Measurements from ENCODE around the gene LCE2C. TPM values are rescaled to one million over a fixed set of nuclear protein-coding genes. Genes with fewer than 3 reads are reported as not detected.
"Not testable (repeated sequence)": the region's sequence is repeated elsewhere in the genome, so short reads cannot be mapped to it uniquely, and the experiment has no call there.

Gene LCE2C
- total RNA-seq, 1 donor from 2014 or later: not detected

- ChIA-PET CTCF (no interaction called here), POLR2A (no interaction called here)
- no peaks in the 10 kb centered on the region for H3K4me1 Mint-ChIP-seq
Measured at GRCh38 chr1:152683846-152684245, 8.8 kb downstream of the LCE2C start.

GRCh38 chr1:152685823-152686222 is 10.7 kb downstream of the LCE2C start, which contains the start of gene LCE2B:
TSS of gene LCE2B (plus strand) at chr1:152686123. CDS start at chr1:152686844, 721 bp downstream.
- intact Hi-C loops (cut with micrococcal nuclease); CTCF ChIA-PET: not testable (repeated sequence)
- H3K27me3 Mint-ChIP-seq: peaks cover 20% of the 10 kb centered on the region

More at GRCh38 chr1:152683846-152684245, 8.8 kb downstream of the LCE2C start:
- no peaks in the 10 kb centered on the region for H3K36me3 Mint-ChIP-seq (ENCODE audit: low read depth)
- H3K27me3 Mint-ChIP-seq: peaks cover 13% of the 10 kb centered on the region
- no peak for TF ChIP-seq CTCF (IDR thresholded peaks at IDR 0.05)
- intact Hi-C loops (cut with micrococcal nuclease): no loop called here
- H3K4me3 Mint-ChIP-seq: no peak overlapping the region
- ATAC-seq (ENCODE audit: low read depth) (no peak), DNase-seq (no peak)
- H3K9me3 Mint-ChIP-seq: no peaks in the 10 kb centered on the region
- H3K27ac Mint-ChIP-seq: no peak overlapping the region

GRCh38 chr1:152697701-152698600 is 22.9 kb downstream of the LCE2C start, which contains the start of gene LCE2A:
TSS of gene LCE2A (plus strand) at chr1:152698345. CDS start at chr1:152698902, 557 bp downstream.
- no peaks in the 10 kb centered on the region for H3K36me3 Mint-ChIP-seq (ENCODE audit: low read depth)
- DNase-seq (no peak), ATAC-seq (ENCODE audit: low read depth) (no peak)
- H3K4me3 Mint-ChIP-seq: no peak within 1 kb of the TSS
- H3K27me3 Mint-ChIP-seq: no peaks in the 10 kb centered on the region
- ChIA-PET CTCF (no interaction called here), POLR2A (no interaction called here)
- H3K9me3 Mint-ChIP-seq: peaks cover 2% of the 10 kb centered on the region
- no peak for TF ChIP-seq CTCF (IDR thresholded peaks at IDR 0.05)
- H3K27ac Mint-ChIP-seq: no peak within 1 kb of the TSS
- intact Hi-C loops (cut with micrococcal nuclease): no loop called here
- H3K4me1 Mint-ChIP-seq: no peaks in the 10 kb centered on the region

More at GRCh38 chr1:152685823-152686222, 10.7 kb downstream of the LCE2C start, which contains the start of gene LCE2B:
- H3K4me1 Mint-ChIP-seq; ATAC-seq (ENCODE audit: low read depth); H3K4me3 Mint-ChIP-seq; H3K27ac Mint-ChIP-seq; H3K9me3 Mint-ChIP-seq; H3K36me3 Mint-ChIP-seq (ENCODE audit: low read depth); POLR2A ChIA-PET; DNase-seq: not testable (repeated sequence)

- TF ChIP-seq CTCF (IDR thresholded peaks at IDR 0.05): no peak
- CTCF ChIA-PET: no interaction called here
- intact Hi-C loops (cut with micrococcal nuclease): no loop called here
- POLR2A ChIA-PET: no interaction called here
- H3K4me1 Mint-ChIP-seq: no peaks in the 10 kb centered on the region
- DNase-seq (no peak), ATAC-seq (ENCODE audit: low read depth) (no peak)
- no peaks in the 10 kb centered on the region for H3K36me3 Mint-ChIP-seq (ENCODE audit: low read depth)
- H3K4me3 Mint-ChIP-seq: no peak overlapping the region
- H3K27me3 Mint-ChIP-seq: peaks cover 8% of the 10 kb centered on the region
- peaks cover 8% of the 10 kb centered on the region for H3K9me3 Mint-ChIP-seq
- no peak overlapping the region for H3K27ac Mint-ChIP-seq
Measured at GRCh38 chr1:152699746-152700145, 24.7 kb downstream of the LCE2C start.

GRCh38 chr1:152707860-152708259 is 32.8 kb downstream of the LCE2C start, which contains the start of gene LCE4A:
TSS of gene LCE4A (plus strand) at chr1:152708160. CDS start at chr1:152709076, 916 bp downstream.
- CTCF ChIA-PET: no interaction called here
- H3K4me3 Mint-ChIP-seq: no peak within 1 kb of the TSS

More at GRCh38 chr1:152707860-152708259, 32.8 kb downstream of the LCE2C start, which contains the start of gene LCE4A:
- Mint-ChIP-seq H3K4me1 (no peaks in the 10 kb centered on the region), H3K36me3 (ENCODE audit: low read depth) (no peaks in the 10 kb centered on the region), H3K9me3 (peaks cover 8% of the 10 kb centered on the region), H3K27ac (no peak within 1 kb of the TSS), H3K27me3 (peaks cover 29% of the 10 kb centered on the region)
- no peak for ATAC-seq (ENCODE audit: low read depth)
- DNase-seq: no peak
- POLR2A ChIA-PET: no interaction called here
- TF ChIP-seq CTCF (IDR thresholded peaks at IDR 0.05): no peak
- intact Hi-C loops (cut with micrococcal nuclease): no loop called here
